Natural killer cell (primary cell): ENCODE measurements around the gene SRSF6. TPM values are rescaled to one million over a fixed set of nuclear protein-coding genes. Genes with fewer than 3 reads are reported as not detected.
A peak's percentile ranks its signal among the peaks of the same experiment; 100 is the strongest.
"Not testable (repeated sequence)": the region's sequence is repeated elsewhere in the genome, so short reads cannot be mapped to it uniquely, and the experiment has no call there.

Experiments used
- ATAC-seq, 3 donors: fragments of 150-1000 bp in 2 of 3; fragments of 200-7000 bp in 1 of 3; cut with Tn5 transposase; 1 replicate in 1 of 3; 2 replicates in 2 of 3; pipeline ENCODE4 v1.10.0; 2021; ENCODE audit warnings: mild to moderate bottlenecking in 2 of 3, moderate library complexity in 2 of 3
- DNase-seq, 2 donors: peaks; one replicate each; pipeline versions ENCODE4 v3.0.0 to v3.0.0-alpha.2; 2013 to 2021; ENCODE audit warnings: mixed read lengths in 1 of 2
- H3K27ac ChIP-seq: one replicate; pipeline ENCODE4 v1.5.1; 2013; ENCODE audit warnings: mild to moderate bottlenecking, low read length
- H3K27me3 ChIP-seq: one replicate; pipeline ENCODE4 v1.6.1; 2013; ENCODE audit warnings: low read length; ENCODE audit not compliant: control insufficient read depth, insufficient read depth
- H3K36me3 ChIP-seq: one replicate; pipeline ENCODE4 v1.6.1; 2013; ENCODE audit warnings: low read length; ENCODE audit not compliant: control insufficient read depth, insufficient read depth
- H3K4me1 ChIP-seq: one replicate; pipeline ENCODE4 v1.6.1; 2013; ENCODE audit warnings: low read length; ENCODE audit not compliant: control insufficient read depth, insufficient read depth
- H3K4me3 ChIP-seq: one replicate; pipeline ENCODE4 v1.5.1; 2013; ENCODE audit warnings: low read length
- H3K9me3 ChIP-seq: one replicate; pipeline ENCODE4 v1.6.1; 2013; ENCODE audit warnings: low read length; ENCODE audit not compliant: control insufficient read depth, insufficient read depth
- H3K27ac Mint-ChIP-seq, 2 donors: one replicate each; pipeline ENCODE4 v1.8.0; 2022; ENCODE audit warnings: mild to moderate bottlenecking in 2 of 2, mixed read lengths in 2 of 2, moderate library complexity in 1 of 2
- H3K27me3 Mint-ChIP-seq, 2 donors: one replicate each; pipeline ENCODE4 v1.8.0; 2022; ENCODE audit warnings: low read depth in 2 of 2, mixed read lengths in 2 of 2
- H3K36me3 Mint-ChIP-seq: one replicate; pipeline ENCODE4 v1.8.0; 2022; ENCODE audit warnings: mixed read lengths
- H3K4me1 Mint-ChIP-seq, 2 donors: one replicate each; pipeline ENCODE4 v1.8.0; 2022; ENCODE audit warnings: mixed read lengths in 2 of 2
- H3K4me3 Mint-ChIP-seq: one replicate; pipeline ENCODE4 v1.8.0; 2022; ENCODE audit warnings: mild to moderate bottlenecking, moderate library complexity, mixed read lengths
- H3K9me3 Mint-ChIP-seq, 2 donors: one replicate each; pipeline ENCODE4 v1.8.0; 2022; ENCODE audit warnings: mixed read lengths in 2 of 2
- WGBS: methylation state at CpG from one replicate; pipeline ENCODE4 v1.1.7; 2013; ENCODE audit warnings: missing lambda C conversion rate; ENCODE audit not compliant: insufficient coverage; 5-methylcytosine and 5-hydroxymethylcytosine counted together
- intact Hi-C: fragments of 100-400 bp; cut with micrococcal nuclease; formaldehyde crosslinking; loops from one replicate; pipeline ENCODE4 v1.14.2; 2022
- total RNA-seq, 4 donors: library from RNA; stranded (reverse); fragments of 120-200 nt in 1 of 4; gene quantifications; one replicate each; pipeline versions ENCODE4 v1.2.3 to v1.2.4, GENCODE V29; 2013 to 2022
- TF ChIP-seq, protein P1 (sequence below): fragments of 200-600 bp; IDR thresholded peaks from one replicate; pipeline ENCODE4 v1.8.0; 2022; ENCODE audit warnings: antibody characterized with exemption

The SRSF6 gene
- total RNA-seq, 3 donors from 2014 or later (not counting 1 experiment from before 2014, with no cell fraction given): 184 to 252 (median 229) TPM

- no peak overlapping the region for H3K4me3 Mint-ChIP-seq
- Histone ChIP-seq H3K4me3 (no peak overlapping the region), H3K4me1 (no peaks in the 10 kb centered on the region), H3K27me3 (no peaks in the 10 kb centered on the region), H3K27ac (no peak overlapping the region), H3K36me3 (no peaks in the 10 kb centered on the region), H3K9me3 (no peaks in the 10 kb centered on the region)
- H3K9me3 Mint-ChIP-seq: no peaks in the 10 kb centered on the region
- peaks cover 0 to 4% of the 10 kb centered on the region in 2 donors for H3K27me3 Mint-ChIP-seq
- DNase-seq (no peak), ATAC-seq (no peak)
- H3K4me1 Mint-ChIP-seq: no peaks in the 10 kb centered on the region
- WGBS: 28% methylated on average over 2 of the region's 2 CpGs
- H3K36me3 Mint-ChIP-seq: no peaks in the 10 kb centered on the region
- TF ChIP-seq, protein P1, sequence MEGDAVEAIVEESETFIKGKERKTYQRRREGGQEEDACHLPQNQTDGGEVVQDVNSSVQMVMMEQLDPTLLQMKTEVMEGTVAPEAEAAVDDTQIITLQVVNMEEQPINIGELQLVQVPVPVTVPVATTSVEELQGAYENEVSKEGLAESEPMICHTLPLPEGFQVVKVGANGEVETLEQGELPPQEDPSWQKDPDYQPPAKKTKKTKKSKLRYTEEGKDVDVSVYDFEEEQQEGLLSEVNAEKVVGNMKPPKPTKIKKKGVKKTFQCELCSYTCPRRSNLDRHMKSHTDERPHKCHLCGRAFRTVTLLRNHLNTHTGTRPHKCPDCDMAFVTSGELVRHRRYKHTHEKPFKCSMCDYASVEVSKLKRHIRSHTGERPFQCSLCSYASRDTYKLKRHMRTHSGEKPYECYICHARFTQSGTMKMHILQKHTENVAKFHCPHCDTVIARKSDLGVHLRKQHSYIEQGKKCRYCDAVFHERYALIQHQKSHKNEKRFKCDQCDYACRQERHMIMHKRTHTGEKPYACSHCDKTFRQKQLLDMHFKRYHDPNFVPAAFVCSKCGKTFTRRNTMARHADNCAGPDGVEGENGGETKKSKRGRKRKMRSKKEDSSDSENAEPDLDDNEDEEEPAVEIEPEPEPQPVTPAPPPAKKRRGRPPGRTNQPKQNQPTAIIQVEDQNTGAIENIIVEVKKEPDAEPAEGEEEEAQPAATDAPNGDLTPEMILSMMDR: no peak
- intact Hi-C loops: no loop called here
- no peak overlapping the region for H3K27ac Mint-ChIP-seq
These were observed 37.7 kb downstream of the SRSF6 start for GRCh38 chr20:43495388-43495787.

- H3K27ac ChIP-seq, H3K4me1 ChIP-seq, H3K4me1 Mint-ChIP-seq, H3K27ac Mint-ChIP-seq, intact Hi-C loops, H3K9me3 ChIP-seq, H3K36me3 Mint-ChIP-seq, H3K4me3 ChIP-seq, ATAC-seq, H3K36me3 ChIP-seq, H3K27me3 ChIP-seq, DNase-seq, H3K4me3 Mint-ChIP-seq, H3K9me3 Mint-ChIP-seq: not testable (repeated sequence)
- H3K27me3 Mint-ChIP-seq: peaks cover 25 to 35% of the 10 kb centered on the region in 2 donors
- 91% methylated on average over 7 of the region's 8 CpGs for WGBS
These were observed 44.3 kb downstream of the SRSF6 start for GRCh38 chr20:43502021-43502420.

DNA sequence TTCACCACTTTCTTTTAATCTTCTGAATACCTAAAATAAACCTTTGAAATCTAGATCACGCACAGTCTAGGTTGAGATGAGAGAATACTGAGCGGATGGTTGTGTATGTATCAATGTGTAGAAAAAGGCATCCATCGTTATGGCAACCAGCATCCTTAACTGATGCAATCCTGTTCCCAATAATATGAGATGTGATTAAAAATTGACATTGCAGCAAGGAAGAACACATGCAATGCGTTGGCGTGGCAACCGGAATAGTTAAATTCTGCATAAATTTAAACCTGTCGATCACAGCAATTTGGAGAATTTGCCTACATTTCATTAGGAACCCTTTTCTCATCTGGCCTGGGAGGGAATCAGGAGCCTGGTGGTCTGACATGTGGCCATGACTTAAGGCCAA is 48.5 kb downstream of the SRSF6 start:
- H3K27ac ChIP-seq: no peak overlapping the region
- no peaks in the 10 kb centered on the region for H3K36me3 Mint-ChIP-seq
- peaks cover 40 to 51% of the 10 kb centered on the region in 2 donors for H3K27me3 Mint-ChIP-seq
- H3K4me1 ChIP-seq: peaks cover 11% of the 10 kb centered on the region
- peak overlapping the region; percentile 17 for H3K4me3 Mint-ChIP-seq
- TF ChIP-seq, protein P1: no peak
- peaks cover 12% of the 10 kb centered on the region for H3K27me3 ChIP-seq
- DNase-seq (no peak), ATAC-seq (no peak)
- WGBS: over 99% methylated on average over 7 of the region's 7 CpGs
- no peaks in the 10 kb centered on the region for H3K36me3 ChIP-seq
- H3K4me1 Mint-ChIP-seq: peaks cover 0 to 6% of the 10 kb centered on the region in 2 donors
- H3K9me3 ChIP-seq: no peaks in the 10 kb centered on the region
- H3K27ac Mint-ChIP-seq: no peak overlapping the region
- H3K9me3 Mint-ChIP-seq: no peaks in the 10 kb centered on the region
- intact Hi-C loops: no loop called here
- no peak overlapping the region for H3K4me3 ChIP-seq

DNA sequence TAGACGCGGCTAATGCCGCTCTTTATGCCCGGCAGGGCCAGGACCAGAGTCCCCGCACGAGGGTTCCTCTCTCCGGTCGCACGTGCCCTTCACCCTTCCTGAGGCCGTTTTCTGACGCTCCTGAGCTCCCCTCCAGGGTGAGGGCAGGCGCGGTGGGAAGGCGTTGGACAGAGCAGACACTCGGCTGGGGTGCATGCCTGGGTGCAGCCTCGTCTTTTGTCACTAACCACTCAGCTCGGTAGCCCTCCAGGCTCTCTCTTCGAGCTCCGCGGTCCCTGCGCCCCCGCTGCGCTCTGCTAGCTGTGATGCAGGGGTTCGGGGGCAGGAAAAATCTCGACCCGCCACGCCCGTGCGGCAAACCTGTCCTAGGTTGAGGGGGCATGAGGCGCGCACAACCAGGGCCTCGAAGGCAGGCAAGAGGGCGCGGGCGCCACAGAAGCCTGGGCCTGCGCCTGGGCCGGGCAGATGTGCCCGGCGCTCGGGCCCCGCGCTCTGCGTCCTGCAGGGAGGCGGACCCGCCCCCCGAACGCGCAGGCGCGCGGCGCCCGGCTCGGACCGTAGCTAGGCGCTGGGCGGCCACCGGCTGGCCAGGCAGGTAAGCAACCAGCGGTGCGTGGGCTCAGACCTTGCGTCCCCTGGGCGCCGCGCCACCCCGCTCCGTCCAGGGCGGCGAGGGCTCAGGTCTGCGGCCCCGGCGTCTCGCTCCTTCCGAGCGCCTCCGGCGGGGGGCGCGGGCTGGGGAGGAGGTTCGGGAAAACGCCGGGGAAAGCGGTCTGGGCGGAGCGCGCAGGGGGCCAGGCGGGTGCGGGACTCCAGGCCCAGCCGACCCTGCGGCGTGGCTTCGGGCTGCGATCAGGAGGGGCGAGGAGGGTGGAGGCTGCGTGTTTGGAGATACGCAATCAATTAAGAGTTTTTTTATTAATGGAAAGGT is 49.7 kb downstream of the SRSF6 start, which contains the start of gene L3MBTL1:
TSS of gene L3MBTL1 (plus strand) at position 548 of the 931 bp plus-strand sequence. CDS start 5,807 bp downstream, outside the sequence.
- Mint-ChIP-seq H3K27ac (no peak within 1 kb of the TSS), H3K4me3 (peak within 1 kb of the TSS; percentile 84), H3K27me3 (peaks cover 40 to 50% of the 10 kb centered on the region in 2 donors), H3K36me3 (no peaks in the 10 kb centered on the region), H3K4me1 (peaks cover 0 to 6% of the 10 kb centered on the region in 2 donors), H3K9me3 (no peaks in the 10 kb centered on the region)
- Histone ChIP-seq H3K9me3 (no peaks in the 10 kb centered on the region), H3K4me3 (peak within 1 kb of the TSS; percentile 26), H3K27me3 (peaks cover 12% of the 10 kb centered on the region), H3K36me3 (no peaks in the 10 kb centered on the region), H3K4me1 (peaks cover 11% of the 10 kb centered on the region), H3K27ac (no peak within 1 kb of the TSS)
- ATAC-seq: peak in 2 of 3 donors; percentile 54 to 59
- intact Hi-C loops: no loop called here
- TF ChIP-seq, protein P1: no peak
- WGBS: 7% methylated on average over 95 of the region's 95 CpGs
- peak; percentile 10 to 17 for DNase-seq
